Measurements from ENCODE around the gene SLC25A51.

SLC25A51 gene

GRCh38 chr9:37903647-37904444 is at the start of gene SLC25A51:
SLC25A51 (minus strand) TSS chr9:37904127; CDS start chr9:37888550, 15,577 bp downstream.
- DNase-seq, result peak; percentile 93

GRCh38 chr9:37953206-37953774 is 49.4 kb upstream of the SLC25A51 start:
- no peak for DNase-seq

GRCh38 chr9:37952731-37953130 is 48.8 kb upstream of the SLC25A51 start:
- no peak for DNase-seq

GRCh38 chr9:37951671-37952449 is 47.9 kb upstream of the SLC25A51 start:
- DNase-seq, result no peak

- no peak for DNase-seq
These were observed 46.6 kb upstream of the SLC25A51 start for GRCh38 chr9:37950561-37950960.

- DNase-seq, result no peak
These were observed 45.6 kb upstream of the SLC25A51 start for GRCh38 chr9:37949576-37949975.

- DNase-seq, result no peak
These were observed 44.6 kb upstream of the SLC25A51 start for GRCh38 chr9:37948417-37948980.

- no peak for DNase-seq
These were observed 44.0 kb upstream of the SLC25A51 start for GRCh38 chr9:37947977-37948376.

GRCh38 chr9:37947471-37947870 is 43.5 kb upstream of the SLC25A51 start:
- no peak for DNase-seq

- no peak for DNase-seq
These were observed 43.0 kb upstream of the SLC25A51 start for GRCh38 chr9:37946971-37947370.

- DNase-seq, result no peak
These were observed 42.1 kb upstream of the SLC25A51 start for GRCh38 chr9:37946041-37946440.

GRCh38 chr9:37944671-37945481 is 40.9 kb upstream of the SLC25A51 start:
- DNase-seq, result no peak

- DNase-seq, result no peak
These were observed 40.3 kb upstream of the SLC25A51 start for GRCh38 chr9:37944266-37944650.

- no peak for DNase-seq
These were observed 39.7 kb upstream of the SLC25A51 start for GRCh38 chr9:37943345-37944265.

- no peak for DNase-seq
These were observed 38.9 kb upstream of the SLC25A51 start for GRCh38 chr9:37942621-37943344.

- DNase-seq, result no peak
These were observed 37.3 kb upstream of the SLC25A51 start for GRCh38 chr9:37941253-37941652.

GRCh38 chr9:37939575-37940095 is 35.7 kb upstream of the SLC25A51 start:
- no peak for DNase-seq

GRCh38 chr9:37938121-37938891 is 34.4 kb upstream of the SLC25A51 start:
- DNase-seq, result no peak

- DNase-seq, result no peak
These were observed 33.4 kb upstream of the SLC25A51 start for GRCh38 chr9:37937366-37937765.

- no peak for DNase-seq
These were observed 33.0 kb upstream of the SLC25A51 start for GRCh38 chr9:37936965-37937364.

Data from NCI-H1092 treated with DMSO at 0.1 percent for 48 hours (cell line).